Bone marrow (tissue), 2 donors: ENCODE results near the gene RBM4.

Source experiments
- DNase-seq, 2 donors: peaks; one replicate each; lab custom pipeline; 2025; lab: John Stamatoyannopoulos, UW

RBM4 gene

GRCh38 chr11:66653123-66653522, 14.6 kb downstream of the RBM4 start:
- no peak for DNase-seq

GRCh38 chr11:66659763-66660162, 21.3 kb downstream of the RBM4 start:
- DNase-seq: no peak

- DNase-seq: no peak
Measured at GRCh38 chr11:66663741-66664296, 25.3 kb downstream of the RBM4 start.

- DNase-seq: no peak
Measured at GRCh38 chr11:66665369-66665768, 26.9 kb downstream of the RBM4 start.

GRCh38 chr11:66670816-66671215, 32.3 kb downstream of the RBM4 start:
- DNase-seq: no peak

- no peak for DNase-seq
Measured at GRCh38 chr11:66674964-66675602, 36.6 kb downstream of the RBM4 start.

- no peak for DNase-seq
Measured at GRCh38 chr11:66676282-66676919, 37.9 kb downstream of the RBM4 start.

- DNase-seq: no peak
Measured at GRCh38 chr11:66676931-66677598, 38.6 kb downstream of the RBM4 start.

- peak; percentile 87 to 90 for DNase-seq
Measured at GRCh38 chr11:66677599-66678375, 39.3 kb downstream of the RBM4 start, which contains the start of gene RBM4B. RBM4B (minus strand) TSS chr11:66677887; CDS start chr11:66677079, 808 bp downstream.

- DNase-seq: no peak
Measured at GRCh38 chr11:66680966-66681645, 42.6 kb downstream of the RBM4 start.

- DNase-seq: no peak
Measured at GRCh38 chr11:66683877-66684276, 45.4 kb downstream of the RBM4 start.

- DNase-seq: no peak
Measured at GRCh38 chr11:66684635-66685034, 46.1 kb downstream of the RBM4 start.

GRCh38 chr11:66685276-66686099, 47.0 kb downstream of the RBM4 start:
- no peak for DNase-seq

- DNase-seq: no peak
Measured at GRCh38 chr11:66686100-66686785, 47.7 kb downstream of the RBM4 start.

- no peak for DNase-seq
Measured at GRCh38 chr11:66686801-66687750, 48.6 kb downstream of the RBM4 start.

GRCh38 chr11:66687831-66688281, 49.4 kb downstream of the RBM4 start:
- DNase-seq: no peak

- DNase-seq: no peak
Measured at GRCh38 chr11:66688561-66689534, 50.3 kb downstream of the RBM4 start.
